GM12873 (cell line): Measurements from ENCODE around the gene TSC22D3.

Experiments
- CTCF ChIP-seq: IDR thresholded peaks from 2 replicates; pipeline ENCODE4 v1.5.1; 2012; ENCODE audit warnings: low read depth, mild to moderate bottlenecking, moderate library complexity, low read length, control low read depth; ENCODE audit not compliant: insufficient read depth; ENCODE audit errors: missing control alignments

Gene TSC22D3

DNA sequence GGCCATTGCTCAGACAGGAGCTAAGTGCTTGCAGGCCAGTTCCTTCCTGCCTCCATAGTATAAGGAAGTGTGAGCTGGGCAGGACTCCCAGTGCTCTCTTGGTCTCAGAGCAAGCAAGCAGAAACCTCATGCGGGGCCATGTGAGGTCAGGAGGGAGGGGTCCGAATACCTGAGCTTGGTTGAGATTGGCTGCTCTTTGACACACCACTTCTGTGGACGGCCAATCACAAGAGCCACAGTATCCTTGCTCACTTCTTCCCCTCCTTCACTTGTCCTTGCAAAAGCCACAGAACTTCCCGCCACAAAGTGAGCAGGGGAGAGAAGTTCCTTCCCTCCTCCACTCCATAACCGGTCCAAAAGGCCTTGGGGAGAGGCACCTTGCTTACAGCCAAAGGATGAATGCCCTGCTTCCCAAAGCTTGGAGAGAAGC lies 90.6 kb downstream of the TSC22D3 start:
- no peak for TF ChIP-seq CTCF

DNA sequence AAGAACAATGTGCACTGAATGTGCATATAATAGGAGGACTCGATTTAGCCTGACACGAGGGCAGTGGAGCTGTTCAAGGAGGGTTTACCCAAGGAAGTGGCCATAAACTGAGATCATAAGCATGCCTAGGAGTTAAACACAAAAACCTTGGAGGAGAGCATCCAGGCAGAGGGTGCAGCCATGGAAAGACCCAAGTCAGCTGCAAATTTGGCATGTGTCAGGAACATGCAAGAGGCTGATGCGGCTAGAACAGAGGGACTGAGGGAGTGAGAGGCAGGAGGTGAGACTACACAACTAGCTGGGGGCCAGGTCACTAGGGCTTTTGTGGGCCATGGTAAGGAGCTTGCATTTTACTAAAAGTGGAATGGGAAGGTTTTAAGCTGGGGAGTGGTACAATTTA lies 91.7 kb downstream of the TSC22D3 start:
- TF ChIP-seq CTCF, result no peak

DNA sequence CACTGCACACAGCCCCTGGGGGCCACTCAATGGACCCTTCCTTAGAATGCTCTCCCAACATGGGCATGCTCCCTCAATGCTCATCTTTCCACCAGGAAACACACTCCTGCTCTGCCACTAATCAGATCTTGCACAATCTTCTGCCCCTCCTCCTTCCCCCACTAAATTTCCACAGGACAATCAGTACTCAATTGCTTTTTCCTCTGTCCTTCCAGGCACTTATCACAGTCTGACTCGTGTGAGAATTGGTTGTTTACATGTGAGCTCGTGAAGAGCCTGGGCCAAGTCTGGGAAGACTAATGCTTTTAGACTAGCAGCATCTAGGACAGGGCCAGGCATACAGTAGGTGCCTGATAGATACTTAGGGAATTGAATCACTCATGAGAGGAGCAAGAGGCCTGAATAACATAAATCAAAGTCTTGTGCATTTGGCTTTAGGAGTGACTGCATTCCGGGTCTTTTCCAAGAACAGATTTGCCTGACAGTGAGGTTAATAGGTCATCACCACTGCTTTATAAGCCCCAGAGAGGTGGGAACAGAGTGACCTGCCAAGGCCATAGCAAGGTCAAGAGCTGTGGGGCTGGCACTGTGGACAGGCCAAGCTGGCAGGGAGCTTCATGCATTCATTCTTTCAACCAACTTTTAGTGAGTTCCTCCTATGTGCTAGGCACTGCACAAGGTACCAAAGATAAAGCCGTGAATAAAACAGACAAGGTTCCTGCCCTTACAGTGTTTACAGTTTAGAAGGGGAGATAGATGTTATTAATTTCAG lies 92.3 kb downstream of the TSC22D3 start:
- no peak for TF ChIP-seq CTCF

DNA sequence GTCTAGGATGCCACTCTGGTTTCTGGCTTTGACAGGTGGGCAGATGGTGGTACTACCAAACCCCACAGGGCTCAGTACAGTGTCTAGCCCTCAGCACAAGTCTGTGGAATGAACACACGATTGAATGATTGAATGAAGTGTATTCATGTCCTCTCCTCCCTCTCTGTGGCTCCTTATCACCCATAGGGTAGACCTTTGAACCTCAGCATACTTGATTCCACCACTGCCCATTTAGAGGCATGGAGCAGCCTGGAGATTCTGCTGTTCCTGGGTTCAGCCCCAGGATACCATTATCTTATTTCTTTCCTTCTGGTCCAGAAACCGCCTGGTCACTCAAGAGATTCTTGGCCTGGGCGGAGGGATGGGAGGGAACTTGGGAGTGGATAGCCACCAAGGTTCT lies 93.3 kb downstream of the TSC22D3 start:
- no peak for TF ChIP-seq CTCF

GRCh38 chrX:107678957-107679740 lies 96.4 kb downstream of the TSC22D3 start:
- TF ChIP-seq CTCF, result no peak

DNA sequence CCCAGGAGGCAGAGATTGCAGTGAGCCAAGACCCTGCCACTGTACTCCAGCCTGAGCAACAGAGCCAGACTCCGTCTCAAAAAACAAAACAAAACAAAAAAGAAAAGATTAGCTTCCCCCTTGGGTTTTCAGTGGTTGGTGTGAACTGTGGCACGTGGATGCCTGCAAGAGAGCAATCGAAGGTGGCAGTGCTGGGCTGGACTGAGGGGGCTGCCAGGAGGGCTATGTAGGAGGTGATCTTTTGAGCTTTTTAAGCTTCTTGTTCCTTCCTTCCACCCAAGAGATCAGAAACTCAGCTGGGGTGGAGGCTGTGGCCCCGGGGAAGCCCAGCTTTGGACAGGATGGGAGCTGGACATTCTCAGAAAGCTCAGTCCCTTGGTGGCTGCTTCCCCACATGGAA lies 97.7 kb downstream of the TSC22D3 start:
- TF ChIP-seq CTCF, result no peak

- TF ChIP-seq CTCF, result no peak
Measured at GRCh38 chrX:107677501-107677901, 98.1 kb downstream of the TSC22D3 start.
